NCI-H82 treated with DMSO at 0.1 percent for 48 hours (cell line): Measurements from ENCODE around the gene CACNA2D2.

Experiments
- DNase-seq: peaks from one replicate; lab custom pipeline; 2025; ENCODE audit not compliant: unreplicated experiment; lab: John Stamatoyannopoulos, UW

Gene CACNA2D2

GRCh38 chr3:50503504-50504342 is at the start of gene CACNA2D2:
Gene CACNA2D2 (minus strand): TSS chr3:50503634. CDS start chr3:50503423, 211 bp downstream.
- DNase-seq: peak; percentile 5

DNA sequence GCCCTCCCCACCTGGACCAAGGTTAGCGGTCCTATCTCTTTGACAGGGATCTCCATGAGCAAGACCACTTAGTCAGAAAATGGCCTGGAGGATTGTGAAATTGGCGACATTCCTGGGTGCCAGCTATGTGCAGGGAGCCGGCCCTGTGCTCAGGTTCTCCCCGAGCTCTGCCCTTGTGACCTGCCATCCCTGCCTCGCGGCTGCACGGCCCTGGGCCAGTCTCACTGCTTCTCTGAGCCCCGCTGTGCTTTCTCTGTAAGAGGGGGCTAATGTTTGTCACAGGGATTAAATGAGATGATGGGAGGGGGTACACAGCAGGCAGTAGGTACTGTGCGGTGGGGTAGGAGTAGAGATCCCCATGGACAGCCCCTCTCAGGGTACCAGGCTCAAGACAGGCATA is 49.2 kb upstream of the CACNA2D2 start:
- DNase-seq: no peak

DNA sequence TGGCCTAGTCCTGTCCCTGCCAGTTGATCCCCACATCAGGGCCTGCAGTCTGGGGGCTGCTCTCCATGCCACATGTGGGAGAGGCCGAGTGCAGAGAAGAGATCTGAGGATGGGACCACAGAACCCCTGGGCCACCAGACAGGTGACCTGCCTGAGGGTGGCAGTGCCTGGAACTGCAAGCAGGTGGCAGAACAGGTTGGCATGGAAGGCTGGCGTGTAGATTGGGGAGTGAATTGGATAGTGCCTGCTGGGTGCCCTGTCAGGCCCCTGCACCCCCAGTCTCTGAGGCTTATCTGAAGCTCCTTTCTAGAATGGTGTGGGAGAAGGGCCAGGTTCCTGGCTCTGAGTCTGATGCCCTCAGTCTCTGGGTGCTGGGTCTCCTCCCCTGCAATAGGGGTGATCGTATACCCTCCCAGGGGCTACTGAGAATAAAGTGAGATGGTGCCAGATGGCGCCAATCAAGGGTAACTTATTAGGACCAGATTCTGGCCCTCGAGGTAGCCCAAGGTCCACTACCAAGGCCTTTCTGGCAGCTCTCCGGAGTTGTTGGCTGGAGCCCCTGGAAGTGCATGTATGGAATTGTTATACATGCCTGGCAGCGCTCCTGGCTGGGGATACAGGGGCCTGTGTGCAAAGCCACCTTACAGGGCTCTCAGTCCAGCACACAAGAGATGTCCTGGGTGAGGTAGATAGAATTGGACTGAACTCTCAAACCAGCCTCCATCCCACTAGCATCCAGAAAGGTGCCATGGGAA is 48.4 kb upstream of the CACNA2D2 start:
- no peak for DNase-seq

GRCh38 chr3:50551054-50551659 is 47.7 kb upstream of the CACNA2D2 start:
- DNase-seq: no peak

- peak; percentile 18 for DNase-seq
These were observed 46.8 kb upstream of the CACNA2D2 start for GRCh38 chr3:50550079-50550736.

DNA sequence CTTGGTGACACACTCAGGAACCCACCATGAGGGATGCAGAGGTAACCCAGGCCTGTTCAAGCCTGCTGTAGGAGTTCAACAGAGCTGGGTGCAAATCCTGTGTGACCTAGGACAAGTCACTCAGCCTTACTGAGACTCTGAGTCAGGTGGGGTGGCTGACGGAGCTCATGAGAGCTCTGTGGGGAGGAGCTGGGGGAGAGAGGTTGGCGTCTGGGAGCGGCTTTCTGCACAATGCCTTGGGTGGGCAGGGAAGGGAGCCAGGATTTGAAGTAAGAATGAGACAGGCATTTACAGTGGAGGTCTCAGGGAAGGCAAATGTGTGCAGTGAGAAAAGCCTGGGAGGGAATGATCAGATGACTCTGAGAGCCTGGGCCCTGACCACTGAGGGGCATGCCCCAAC is 45.8 kb upstream of the CACNA2D2 start:
- no peak for DNase-seq

- DNase-seq: no peak
These were observed 42.3 kb upstream of the CACNA2D2 start for GRCh38 chr3:50545781-50546180.

DNA sequence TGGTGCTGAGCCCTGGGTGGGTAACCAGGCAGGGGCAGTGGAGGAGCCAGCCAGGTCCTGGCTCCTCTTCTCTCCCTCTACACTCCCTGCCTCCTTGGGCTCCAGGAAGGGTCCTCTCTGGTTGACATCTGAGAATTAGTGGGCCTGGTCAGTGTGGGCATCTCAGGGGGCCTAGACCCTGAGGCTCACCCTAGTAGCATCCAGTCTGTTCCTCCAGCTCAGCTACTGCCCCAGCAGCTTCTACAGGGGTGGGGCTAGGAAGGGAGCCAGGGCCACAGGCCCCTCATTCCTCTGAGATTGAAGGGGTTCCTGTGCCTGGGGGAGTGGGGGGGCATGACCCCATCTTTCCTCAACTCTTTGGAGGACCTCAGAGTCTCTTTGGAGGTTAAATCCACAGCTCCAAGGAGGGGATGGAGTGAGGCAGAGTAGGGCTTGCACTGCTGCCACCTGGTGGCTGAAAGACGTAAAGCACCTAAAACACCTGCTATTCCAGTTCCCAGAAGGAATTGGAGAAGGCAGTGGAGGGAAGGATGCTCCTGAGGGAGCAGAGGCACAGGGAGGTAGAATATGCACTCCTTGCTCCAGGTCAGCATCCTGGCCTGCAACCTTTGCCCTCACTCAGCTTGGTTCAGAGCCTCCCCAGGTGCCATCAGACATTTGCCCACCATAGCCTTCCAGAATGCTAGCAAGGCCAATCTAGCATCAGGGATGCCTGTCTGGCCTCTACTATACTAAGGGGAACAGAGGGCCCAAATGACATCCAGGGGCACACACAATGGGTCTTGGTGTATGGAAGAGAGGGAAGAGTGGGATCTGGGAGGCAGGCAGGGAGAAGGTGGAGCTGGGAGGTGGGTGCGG is 39.0 kb upstream of the CACNA2D2 start:
- DNase-seq: peak; percentile 21

DNA sequence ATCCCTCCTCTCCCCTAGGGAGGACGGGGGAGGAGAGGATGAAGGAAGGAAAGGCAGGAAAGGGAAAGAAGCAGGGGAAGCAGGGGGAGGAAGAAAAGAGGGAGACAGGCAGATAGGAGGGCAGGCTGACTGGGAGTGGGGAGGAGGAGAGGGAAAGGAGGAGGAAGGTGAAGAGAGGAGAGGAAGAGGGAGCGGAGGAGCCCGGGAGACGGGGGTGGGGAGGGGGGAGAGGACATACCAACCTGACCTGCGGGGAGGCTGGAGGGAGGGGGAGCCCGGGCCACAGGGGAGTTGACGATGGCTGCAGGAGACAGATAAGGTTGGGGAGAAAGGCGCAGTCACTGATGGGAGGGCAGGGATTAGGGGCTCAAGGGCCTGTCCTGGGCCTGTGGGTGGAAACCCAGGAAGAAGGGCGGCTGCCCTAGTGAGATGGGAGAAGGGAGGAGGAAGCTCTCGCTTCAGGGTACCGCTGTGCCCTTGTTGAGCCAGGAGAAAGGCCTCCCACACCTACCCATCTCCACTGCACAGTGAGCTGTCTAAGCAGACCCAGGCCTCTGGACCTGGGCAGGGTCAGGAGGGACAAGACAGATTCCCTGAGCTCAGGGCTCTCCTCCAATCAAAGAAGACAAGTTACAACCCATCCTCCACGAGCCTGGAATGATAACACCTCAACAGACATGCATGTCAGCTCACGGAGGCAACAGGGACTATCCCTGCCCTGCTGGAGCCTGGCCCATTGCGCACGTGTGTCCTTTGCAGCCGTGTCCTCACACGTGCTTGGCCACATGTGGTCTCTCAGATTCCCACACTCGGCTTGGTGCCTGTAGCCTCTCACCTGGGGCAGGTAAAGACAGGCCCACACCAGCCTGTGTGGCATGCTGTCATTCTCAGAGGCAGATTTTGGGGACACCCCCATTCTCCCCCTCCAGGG is 36.2 kb upstream of the CACNA2D2 start:
- no peak for DNase-seq

GRCh38 chr3:50537421-50538129 is 34.1 kb upstream of the CACNA2D2 start:
- no peak for DNase-seq

DNA sequence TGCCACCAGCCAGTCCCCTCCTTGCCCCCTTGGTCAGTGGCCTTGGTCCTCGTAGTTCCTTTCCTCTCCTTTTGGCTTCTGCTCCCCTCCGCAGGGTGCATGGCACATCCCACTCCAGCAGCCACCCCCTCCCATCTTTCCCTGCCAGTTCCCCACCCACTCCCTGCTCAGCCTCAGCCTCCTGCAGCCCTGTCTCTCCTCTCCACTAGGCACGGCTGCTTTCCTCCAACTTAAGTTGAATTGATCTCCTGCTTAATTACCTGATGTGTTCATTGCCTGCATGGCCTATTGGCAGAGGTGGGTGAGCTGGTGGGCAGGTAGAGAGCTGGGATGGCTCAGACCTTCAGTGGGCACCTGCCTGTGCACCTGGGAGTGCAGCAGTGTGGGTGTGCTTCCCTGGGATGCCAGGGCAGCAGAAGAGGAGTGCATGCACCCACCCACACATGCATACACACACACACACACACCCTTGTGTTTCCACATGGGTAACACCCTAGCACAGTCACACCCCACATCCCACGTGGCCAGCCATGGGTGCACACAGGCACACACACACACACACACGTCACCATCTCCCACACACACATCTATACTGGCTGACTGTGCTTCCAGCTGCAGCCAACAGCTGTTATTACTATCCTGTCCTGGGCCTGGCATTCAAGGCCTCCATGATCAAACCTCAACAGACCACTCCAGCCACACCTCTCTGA is 33.2 kb upstream of the CACNA2D2 start:
- no peak for DNase-seq

DNA sequence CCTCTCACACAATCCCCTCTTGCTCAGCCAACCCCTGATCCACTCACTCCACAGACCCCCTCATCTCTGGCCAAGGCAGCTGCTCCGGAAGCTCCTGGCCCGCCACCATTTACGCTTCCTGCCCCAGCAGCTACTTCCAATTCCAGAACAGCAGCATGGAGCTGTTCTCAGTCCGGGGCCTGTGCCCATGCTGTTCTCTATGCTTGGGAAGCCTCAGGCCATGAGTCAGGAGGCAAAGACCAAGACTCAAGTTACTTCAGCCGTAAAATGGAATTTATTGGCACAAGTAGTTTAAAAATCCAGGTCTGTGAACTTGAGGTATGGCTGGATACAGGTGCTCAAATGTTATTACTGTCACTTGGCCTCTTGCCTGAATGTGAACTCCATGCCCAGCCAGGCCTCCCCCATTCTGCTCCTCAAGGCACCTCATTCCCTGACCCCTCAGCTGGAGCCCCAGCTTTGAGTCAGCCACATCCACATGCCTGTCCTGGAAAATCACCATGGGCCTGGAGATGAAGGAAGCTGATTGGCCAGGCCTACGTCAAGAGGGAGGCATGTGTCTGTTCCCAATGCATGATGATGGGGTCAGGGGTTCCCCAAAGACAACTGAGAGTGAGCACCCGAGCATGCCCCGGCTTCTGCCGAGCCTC is 31.4 kb upstream of the CACNA2D2 start:
- no peak for DNase-seq

- DNase-seq: no peak
These were observed 30.5 kb upstream of the CACNA2D2 start for GRCh38 chr3:50533807-50534461.

- DNase-seq: no peak
These were observed 29.9 kb upstream of the CACNA2D2 start for GRCh38 chr3:50533316-50533715.

- no peak for DNase-seq
These were observed 28.8 kb upstream of the CACNA2D2 start for GRCh38 chr3:50532062-50532705.

DNA sequence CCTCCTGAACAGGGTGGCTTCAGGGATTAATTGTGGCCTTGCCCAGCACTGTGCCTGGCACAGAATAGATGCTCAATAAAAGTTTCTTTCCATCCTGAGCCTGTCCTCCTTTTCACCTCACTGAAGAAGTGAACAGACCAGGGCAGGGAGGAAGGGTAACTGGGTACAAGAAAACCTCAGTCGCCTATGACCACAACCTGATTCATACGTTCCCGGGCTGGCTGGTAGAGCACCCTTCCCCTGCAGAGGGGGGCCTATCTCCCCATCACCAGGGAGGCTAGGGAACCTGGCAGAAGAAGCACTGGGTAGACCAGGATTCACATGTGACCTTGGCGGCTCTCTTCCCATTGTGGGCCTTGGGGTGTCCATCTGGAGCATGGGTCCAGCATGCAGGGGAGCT is 27.8 kb upstream of the CACNA2D2 start:
- no peak for DNase-seq
